ENCODE measurements around the gene PRELID2.

PRELID2 gene

DNA sequence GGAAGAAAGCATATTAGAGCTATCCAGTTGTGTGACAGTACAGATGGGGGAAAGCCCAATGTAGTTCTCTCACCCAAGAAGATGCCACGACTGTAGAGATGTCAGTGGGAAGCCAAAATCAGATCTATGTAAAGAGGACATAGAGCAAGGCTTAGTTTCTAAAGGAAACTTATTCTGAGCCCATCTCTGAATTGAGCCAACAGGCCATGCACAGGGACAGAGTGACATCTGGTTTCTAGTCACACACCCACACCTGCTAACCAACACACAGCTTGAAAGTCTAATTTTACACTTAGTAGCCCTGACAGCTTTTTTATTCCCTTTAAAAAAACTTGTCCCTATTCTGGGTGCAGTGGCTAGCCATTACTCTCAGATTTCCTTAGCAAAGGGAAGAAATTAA is 22.3 kb downstream of the PRELID2 start:
- DNase-seq (ENCODE audit: low read depth in 2 of 2) = no peak
- TF ChIP-seq, protein P1, sequence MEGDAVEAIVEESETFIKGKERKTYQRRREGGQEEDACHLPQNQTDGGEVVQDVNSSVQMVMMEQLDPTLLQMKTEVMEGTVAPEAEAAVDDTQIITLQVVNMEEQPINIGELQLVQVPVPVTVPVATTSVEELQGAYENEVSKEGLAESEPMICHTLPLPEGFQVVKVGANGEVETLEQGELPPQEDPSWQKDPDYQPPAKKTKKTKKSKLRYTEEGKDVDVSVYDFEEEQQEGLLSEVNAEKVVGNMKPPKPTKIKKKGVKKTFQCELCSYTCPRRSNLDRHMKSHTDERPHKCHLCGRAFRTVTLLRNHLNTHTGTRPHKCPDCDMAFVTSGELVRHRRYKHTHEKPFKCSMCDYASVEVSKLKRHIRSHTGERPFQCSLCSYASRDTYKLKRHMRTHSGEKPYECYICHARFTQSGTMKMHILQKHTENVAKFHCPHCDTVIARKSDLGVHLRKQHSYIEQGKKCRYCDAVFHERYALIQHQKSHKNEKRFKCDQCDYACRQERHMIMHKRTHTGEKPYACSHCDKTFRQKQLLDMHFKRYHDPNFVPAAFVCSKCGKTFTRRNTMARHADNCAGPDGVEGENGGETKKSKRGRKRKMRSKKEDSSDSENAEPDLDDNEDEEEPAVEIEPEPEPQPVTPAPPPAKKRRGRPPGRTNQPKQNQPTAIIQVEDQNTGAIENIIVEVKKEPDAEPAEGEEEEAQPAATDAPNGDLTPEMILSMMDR (IDR thresholded peaks at IDR 0.05; ENCODE audit: low read depth, low read length) = no peak
- no peak overlapping the region for H3K4me3 ChIP-seq (replicated peaks in 1 of 2; ENCODE audit: low read depth in 2 of 2, low read length in 2 of 2)

DNA sequence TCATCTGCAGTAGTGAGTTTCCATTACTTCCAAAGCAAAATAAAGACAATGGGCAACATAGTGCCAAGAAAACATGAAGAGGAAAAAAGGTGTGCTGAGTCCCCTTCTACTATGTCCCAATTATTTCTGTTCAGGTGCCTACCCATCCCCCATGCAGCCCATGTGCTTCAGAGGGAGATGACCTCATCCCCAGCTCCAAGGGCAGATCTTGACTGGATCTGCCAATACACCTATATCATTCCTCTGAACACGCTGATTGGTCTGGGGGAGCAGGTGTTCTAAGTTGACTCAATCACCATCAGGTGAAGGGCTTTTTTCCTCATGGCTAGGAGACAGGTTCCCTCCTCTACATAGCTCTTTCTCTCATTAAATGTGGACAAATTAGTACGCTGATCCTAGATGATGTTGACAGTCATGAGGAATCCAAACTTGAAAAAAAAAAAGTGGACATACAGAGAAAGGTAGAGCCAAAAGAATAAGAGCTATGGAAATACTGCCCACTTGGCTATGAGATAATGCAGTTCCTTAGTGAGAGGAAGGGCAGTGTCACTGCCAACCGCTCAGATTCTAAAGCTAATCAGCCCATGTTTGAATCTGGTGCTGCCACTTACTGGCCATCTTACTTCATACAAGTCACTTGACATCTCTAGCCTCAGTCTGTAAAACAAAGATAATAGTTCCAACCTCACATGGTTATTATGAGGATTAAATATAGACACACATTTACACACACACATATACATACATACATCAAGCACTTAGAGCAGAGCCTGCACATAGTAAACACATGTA is 23.1 kb downstream of the PRELID2 start:
- TF ChIP-seq, protein P1 (IDR thresholded peaks at IDR 0.05; ENCODE audit: low read depth, low read length) = peak; percentile 32

GRCh38 chr5:145806923-145807322 is 28.2 kb downstream of the PRELID2 start:
- peak in 1 of 2 donors; percentile 20 for DNase-seq (ENCODE audit: low read depth in 2 of 2)

More for the DNA sequence above, 23.1 kb downstream of the PRELID2 start:
- no peak overlapping the region for H3K4me3 ChIP-seq (replicated peaks in 1 of 2; ENCODE audit: low read depth in 2 of 2, low read length in 2 of 2)
- DNase-seq (ENCODE audit: low read depth in 2 of 2) = peak; percentile 78 to 81

GRCh38 chr5:145805819-145806218 is 29.3 kb downstream of the PRELID2 start:
- no peak for DNase-seq (ENCODE audit: low read depth in 2 of 2)
- no peak overlapping the region for H3K4me3 ChIP-seq (replicated peaks in 1 of 2; ENCODE audit: low read depth in 2 of 2, low read length in 2 of 2)
- TF ChIP-seq, protein P1 (IDR thresholded peaks at IDR 0.05; ENCODE audit: low read depth, low read length) = no peak

More at GRCh38 chr5:145806923-145807322, 28.2 kb downstream of the PRELID2 start:
- H3K4me3 ChIP-seq (replicated peaks in 1 of 2; ENCODE audit: low read depth in 2 of 2, low read length in 2 of 2) = no peak overlapping the region
- TF ChIP-seq, protein P1 (IDR thresholded peaks at IDR 0.05; ENCODE audit: low read depth, low read length) = no peak

DNA sequence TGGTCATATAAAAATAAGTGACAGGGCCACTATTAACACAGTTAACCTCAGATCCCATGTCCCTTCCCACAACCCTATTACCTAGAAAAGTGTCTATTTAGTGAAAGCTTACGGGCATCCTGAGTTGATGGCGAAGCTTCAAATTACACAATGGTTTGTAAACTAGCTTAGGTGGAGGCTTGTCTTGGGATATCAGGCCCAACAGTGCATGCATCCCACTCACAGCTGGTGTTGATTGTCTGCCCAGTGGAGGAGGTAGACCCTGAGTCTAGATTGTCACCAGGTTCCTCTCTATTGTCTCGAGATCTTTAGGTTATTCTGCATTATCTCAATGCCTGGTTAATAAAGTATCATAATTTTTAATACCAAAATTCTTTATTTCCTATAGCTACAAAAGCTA is 30.4 kb downstream of the PRELID2 start:
- no peak for DNase-seq (ENCODE audit: low read depth in 2 of 2)
- no peak overlapping the region for H3K4me3 ChIP-seq (replicated peaks in 1 of 2; ENCODE audit: low read depth in 2 of 2, low read length in 2 of 2)
- TF ChIP-seq, protein P1 (IDR thresholded peaks at IDR 0.05; ENCODE audit: low read depth, low read length) = no peak

DNA sequence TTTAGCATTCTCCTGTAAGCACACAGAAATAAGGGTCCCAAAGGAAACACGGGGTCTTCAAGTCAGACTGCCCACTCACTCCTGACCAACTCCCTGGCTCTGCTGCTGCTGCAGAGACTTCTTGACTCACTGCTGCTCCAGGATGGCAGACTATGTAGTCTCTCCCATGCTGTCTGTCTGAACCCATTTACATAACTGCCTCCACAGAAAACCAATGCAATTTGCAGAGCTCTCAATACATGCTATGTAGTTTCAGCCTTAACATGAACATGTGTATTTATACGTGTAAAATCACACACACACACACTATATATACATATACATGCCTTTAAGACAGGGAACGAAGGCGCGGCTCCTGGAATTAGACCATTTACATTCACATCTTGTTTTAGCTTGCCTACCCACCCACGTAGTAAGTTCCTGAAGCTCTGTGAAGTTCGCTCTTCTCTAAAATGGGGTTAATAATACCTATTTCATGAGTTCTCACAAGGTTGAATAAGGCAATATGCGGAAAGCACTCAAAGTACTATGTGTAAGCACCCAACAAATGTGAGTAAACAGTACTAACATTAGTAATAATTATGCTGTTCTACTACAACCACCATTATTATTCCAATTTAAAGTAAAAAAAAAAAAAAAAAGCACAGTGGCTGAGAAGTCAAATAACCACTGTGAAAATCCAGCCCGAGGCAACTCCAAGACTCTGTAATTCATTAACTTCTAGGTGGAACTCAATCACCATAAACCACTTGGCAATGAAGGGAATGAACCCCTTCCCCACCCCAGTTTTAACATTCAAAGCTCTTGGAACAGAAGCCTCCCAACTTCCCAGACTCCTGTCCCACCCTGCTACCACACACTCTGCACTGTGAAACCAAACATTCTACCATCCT is 31.8 kb downstream of the PRELID2 start:
- DNase-seq (ENCODE audit: low read depth in 2 of 2) = no peak
- TF ChIP-seq, protein P1 (IDR thresholded peaks at IDR 0.05; ENCODE audit: low read depth, low read length) = no peak
- no peak overlapping the region for H3K4me3 ChIP-seq (replicated peaks in 1 of 2; ENCODE audit: low read depth in 2 of 2, low read length in 2 of 2)
